Endodermal cell (in vitro differentiated cells): ENCODE results near the gene COL18A1. TPM values are rescaled to one million over a fixed set of nuclear protein-coding genes. Genes with fewer than 3 reads are reported as not detected.

ENCODE experiments used
- DNase-seq: peaks from one replicate; pipeline ENCODE4 v3.0.0-alpha.2; 2017
- H3K27ac ChIP-seq: 2 replicates; pipeline ENCODE4 v1.5.1; 2013; ENCODE audit warnings: mild to moderate bottlenecking, low read depth, low read length, moderate library complexity
- H3K27me3 ChIP-seq: 2 replicates; pipeline ENCODE4 v1.6.1; 2013; ENCODE audit warnings: mild to moderate bottlenecking, low read length, moderate library complexity; ENCODE audit not compliant: insufficient read depth, control insufficient read depth, poor library complexity, severe bottlenecking
- H3K36me3 ChIP-seq: 2 replicates; pipeline ENCODE4 v1.7.0; 2013; ENCODE audit warnings: mild to moderate bottlenecking, low read length, moderate library complexity; ENCODE audit not compliant: control insufficient read depth, insufficient read depth
- H3K4me1 ChIP-seq: one replicate; pipeline ENCODE4 v1.7.0; 2013; ENCODE audit warnings: low read length; ENCODE audit not compliant: control insufficient read depth, insufficient read depth
- H3K4me3 ChIP-seq: 2 replicates; pipeline ENCODE4 v1.5.1; 2013; ENCODE audit warnings: mild to moderate bottlenecking, low read length, moderate library complexity
- H3K9ac ChIP-seq: 2 replicates; pipeline ENCODE4 v1.6.1; 2013; ENCODE audit warnings: mild to moderate bottlenecking, low read length, moderate library complexity; ENCODE audit not compliant: poor library complexity, severe bottlenecking; ENCODE audit errors: extremely low read depth
- H3K9me3 ChIP-seq: 2 replicates; pipeline ENCODE4 v1.6.1; 2013; ENCODE audit warnings: mild to moderate bottlenecking, low read length, moderate library complexity; ENCODE audit not compliant: control insufficient read depth
- H3K27ac Mint-ChIP-seq: 2 replicates; pipeline ENCODE4 v1.8.0; 2020; ENCODE audit warnings: mixed read lengths
- H3K27me3 Mint-ChIP-seq: 2 replicates; pipeline ENCODE4 v1.8.0; 2021; ENCODE audit warnings: mild to moderate bottlenecking, mixed read lengths; ENCODE audit not compliant: insufficient read depth
- H3K36me3 Mint-ChIP-seq: 2 replicates; pipeline ENCODE4 v1.8.0; 2020; ENCODE audit warnings: low read depth, mixed read lengths
- H3K4me1 Mint-ChIP-seq: 2 replicates; pipeline ENCODE4 v1.8.0; 2020; ENCODE audit warnings: mixed read lengths
- H3K4me3 Mint-ChIP-seq: 2 replicates; pipeline ENCODE4 v1.8.0; 2020; ENCODE audit warnings: mild to moderate bottlenecking, moderate library complexity, mixed read lengths
- H3K9me3 Mint-ChIP-seq: 2 replicates; pipeline ENCODE4 v1.8.0; 2020; ENCODE audit warnings: mild to moderate bottlenecking, mixed read lengths
- WGBS, 2 experiments: methylation state at CpG; one replicate each; pipeline versions ENCODE4 v1.1.5 to v1.1.7; 2013; ENCODE audit warnings: missing lambda C conversion rate in 2 of 2, mixed read lengths in 1 of 2; ENCODE audit not compliant: insufficient coverage in 1 of 2, insufficient read length in 1 of 2; 5-methylcytosine and 5-hydroxymethylcytosine counted together
- total RNA-seq, 2 donors: library from RNA; stranded (reverse); fragmentation: NEBNext Ultra II Directional in 1 of 2; extraction: Animal tissue kit (Norgen Biotek cat#: 25700) in 1 of 2; gene quantifications; 2 replicates in 1 of 2; 3 replicates in 1 of 2; pipeline ENCODE4 v1.2.1, GENCODE V29; 2021
- TF ChIP-seq, protein P1 (sequence below): fragments of 200-600 bp; sonication (generic); conservative IDR thresholded peaks from 2 replicates; pipeline ENCODE4 v1.5.0; 2021; ENCODE audit warnings: antibody characterized with exemption, mild to moderate bottlenecking

Gene COL18A1
- total RNA-seq, 2 donors from 2014 or later, result 332 to 398 TPM

GRCh38 chr21:45431781-45432572, 27.0 kb downstream of the COL18A1 start:
- peaks cover 19% of the 10 kb centered on the region for H3K36me3 Mint-ChIP-seq
- Histone ChIP-seq H3K4me3 (no peak overlapping the region), H3K4me1 (peaks cover 17% of the 10 kb centered on the region), H3K36me3 (peaks cover 15% of the 10 kb centered on the region), H3K27ac (peak overlapping the region; percentile 47), H3K9me3 (no peaks in the 10 kb centered on the region), H3K9ac (no peak overlapping the region), H3K27me3 (no peaks in the 10 kb centered on the region)
- H3K4me3 Mint-ChIP-seq, result no peak overlapping the region
- no peak for DNase-seq
- TF ChIP-seq, protein P1, sequence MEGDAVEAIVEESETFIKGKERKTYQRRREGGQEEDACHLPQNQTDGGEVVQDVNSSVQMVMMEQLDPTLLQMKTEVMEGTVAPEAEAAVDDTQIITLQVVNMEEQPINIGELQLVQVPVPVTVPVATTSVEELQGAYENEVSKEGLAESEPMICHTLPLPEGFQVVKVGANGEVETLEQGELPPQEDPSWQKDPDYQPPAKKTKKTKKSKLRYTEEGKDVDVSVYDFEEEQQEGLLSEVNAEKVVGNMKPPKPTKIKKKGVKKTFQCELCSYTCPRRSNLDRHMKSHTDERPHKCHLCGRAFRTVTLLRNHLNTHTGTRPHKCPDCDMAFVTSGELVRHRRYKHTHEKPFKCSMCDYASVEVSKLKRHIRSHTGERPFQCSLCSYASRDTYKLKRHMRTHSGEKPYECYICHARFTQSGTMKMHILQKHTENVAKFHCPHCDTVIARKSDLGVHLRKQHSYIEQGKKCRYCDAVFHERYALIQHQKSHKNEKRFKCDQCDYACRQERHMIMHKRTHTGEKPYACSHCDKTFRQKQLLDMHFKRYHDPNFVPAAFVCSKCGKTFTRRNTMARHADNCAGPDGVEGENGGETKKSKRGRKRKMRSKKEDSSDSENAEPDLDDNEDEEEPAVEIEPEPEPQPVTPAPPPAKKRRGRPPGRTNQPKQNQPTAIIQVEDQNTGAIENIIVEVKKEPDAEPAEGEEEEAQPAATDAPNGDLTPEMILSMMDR, result no peak
- peaks cover 37% of the 10 kb centered on the region for H3K4me1 Mint-ChIP-seq
- H3K9me3 Mint-ChIP-seq, result no peaks in the 10 kb centered on the region
- 92 to 93% methylated on average over 8 to 17 of the region's 17 CpGs for WGBS, 2 experiments
- H3K27me3 Mint-ChIP-seq, result no peaks in the 10 kb centered on the region
- peak overlapping the region; percentile 35 for H3K27ac Mint-ChIP-seq

DNA sequence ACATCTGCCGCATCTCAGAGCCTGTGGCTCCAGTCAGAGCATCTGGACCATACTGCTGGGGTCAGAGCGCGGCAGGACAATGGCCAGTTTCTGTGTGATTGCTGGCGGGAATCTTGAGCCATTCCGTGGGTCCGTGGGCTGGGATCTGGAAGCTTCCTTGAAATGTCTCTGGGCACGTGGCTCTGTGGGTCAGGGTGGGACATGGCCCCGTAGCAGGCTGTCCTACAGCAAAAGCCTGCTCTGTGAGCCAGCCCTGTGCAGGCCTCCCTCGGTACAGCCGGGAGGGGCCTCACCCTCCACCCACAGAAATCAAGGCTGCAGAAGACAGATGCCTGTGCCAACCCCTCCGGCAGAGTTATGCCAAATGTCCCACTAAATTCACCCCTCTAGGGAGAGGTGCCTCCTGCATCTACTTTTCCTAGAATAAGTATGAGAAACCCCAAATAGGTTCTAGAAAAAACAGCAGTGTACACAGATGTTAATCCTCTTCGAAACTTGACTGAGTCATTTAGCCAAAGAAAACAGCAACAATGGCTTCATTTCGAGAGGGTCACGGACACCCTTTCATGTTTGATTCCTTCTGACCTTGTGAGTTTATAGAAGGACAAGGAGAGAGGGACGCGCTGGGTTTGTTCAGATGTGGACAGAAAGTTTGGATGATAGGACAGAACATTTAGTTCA, 27.8 kb downstream of the COL18A1 start:
- Histone ChIP-seq H3K27me3 (no peaks in the 10 kb centered on the region), H3K9me3 (no peaks in the 10 kb centered on the region), H3K4me3 (no peak overlapping the region), H3K9ac (no peak overlapping the region), H3K27ac (peak overlapping the region; percentile 41), H3K4me1 (peaks cover 17% of the 10 kb centered on the region), H3K36me3 (peaks cover 23% of the 10 kb centered on the region)
- H3K27ac Mint-ChIP-seq, result peak overlapping the region; percentile 35
- WGBS, 2 experiments, result 92 to 93% methylated on average over 14 to 16 of the region's 16 CpGs
- H3K36me3 Mint-ChIP-seq, result peaks cover 19% of the 10 kb centered on the region
- H3K4me3 Mint-ChIP-seq, result no peak overlapping the region
- no peaks in the 10 kb centered on the region for H3K27me3 Mint-ChIP-seq
- no peak for DNase-seq
- peaks cover 32% of the 10 kb centered on the region for H3K4me1 Mint-ChIP-seq
- TF ChIP-seq, protein P1, result no peak
- H3K9me3 Mint-ChIP-seq, result no peaks in the 10 kb centered on the region

DNA sequence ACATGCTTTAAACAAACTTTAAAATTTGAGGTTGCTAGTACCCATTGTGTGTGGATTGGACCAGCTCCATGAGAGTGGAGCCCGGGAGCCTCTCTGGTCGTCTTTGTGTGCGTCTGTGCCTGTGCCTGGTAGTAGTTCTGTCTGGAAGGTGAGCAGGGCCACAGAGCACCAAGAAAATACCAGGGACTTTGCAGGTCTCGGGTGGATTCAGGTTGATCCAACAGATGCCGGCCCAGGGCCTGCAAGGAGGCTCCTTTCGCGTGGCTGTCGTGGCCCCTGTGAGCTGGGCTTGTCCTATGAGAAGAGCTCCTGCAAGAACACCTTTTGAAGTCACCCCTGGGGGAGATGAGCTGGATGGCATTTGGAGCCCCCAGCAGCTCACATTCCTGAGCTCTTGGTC, 28.3 kb downstream of the COL18A1 start:
- Mint-ChIP-seq H3K27me3 (no peaks in the 10 kb centered on the region), H3K9me3 (no peaks in the 10 kb centered on the region), H3K36me3 (peaks cover 15% of the 10 kb centered on the region), H3K4me1 (peaks cover 32% of the 10 kb centered on the region), H3K27ac (peak overlapping the region; percentile 55), H3K4me3 (no peak overlapping the region)
- WGBS, 2 experiments, result 95% methylated on average over 8 of the region's 8 CpGs; no CpG with 5 or more reads in 1 of the 2 experiments
- H3K4me1 ChIP-seq, result peaks cover 17% of the 10 kb centered on the region
- no peak overlapping the region for H3K27ac ChIP-seq
- DNase-seq, result no peak
- H3K9me3 ChIP-seq, result no peaks in the 10 kb centered on the region
- peaks cover 21% of the 10 kb centered on the region for H3K36me3 ChIP-seq
- no peak overlapping the region for H3K4me3 ChIP-seq
- no peak overlapping the region for H3K9ac ChIP-seq
- H3K27me3 ChIP-seq, result no peaks in the 10 kb centered on the region
- TF ChIP-seq, protein P1, result no peak
